ENCODE measurements around the gene NFATC1. TPM values are rescaled to one million over a fixed set of nuclear protein-coding genes. Genes with fewer than 3 reads are reported as not detected.
A peak's percentile ranks its signal among the peaks of the same experiment; 100 is the strongest.

NFATC1 gene
- total RNA-seq, 4 donors from 2014 or later: 7.1 to 74.7 (median 28.4) TPM

GRCh38 chr18:79513381-79514081 is 117.8 kb downstream of the NFATC1 start:
- DNase-seq (peak in 1 of 2 donors; percentile 9), ATAC-seq (no peak)
- intact Hi-C loops (cut with DNase I; ENCODE audit: low total_unique reads): no loop called here
- TF ChIP-seq CTCF (IDR thresholded peaks at IDR 0.05 in 4 of 5, conservative IDR thresholded peaks at IDR 0.05 in 1 of 5): no peak
- no peak for TF ChIP-seq POLR2A (IDR thresholded peaks at IDR 0.05)
- in situ Hi-C loops (cut with MboI; ENCODE audit: low sequenced_read_pairs in 4 of 4): no loop called here
- Histone ChIP-seq H3K4me1 (peaks cover 7 to 10% of the 10 kb centered on the region in 2 donors), H3K27ac (no peak overlapping the region), H3K9me3 (no peaks in the 10 kb centered on the region), H3K4me3 (no peak overlapping the region), H3K27me3 (no peaks in the 10 kb centered on the region), H3K36me3 (no peaks in the 10 kb centered on the region)

GRCh38 chr18:79515331-79515730 is 119.6 kb downstream of the NFATC1 start:
- no peaks in the 10 kb centered on the region for H3K36me3 ChIP-seq
- H3K27me3 ChIP-seq: no peaks in the 10 kb centered on the region
- H3K9me3 ChIP-seq: no peaks in the 10 kb centered on the region
- DNase-seq (no peak), ATAC-seq (no peak)
- TF ChIP-seq CTCF (IDR thresholded peaks at IDR 0.05 in 4 of 5, conservative IDR thresholded peaks at IDR 0.05 in 1 of 5) (no peak), POLR2A (IDR thresholded peaks at IDR 0.05) (no peak)
- H3K4me3 ChIP-seq: no peak overlapping the region
- intact Hi-C loops (cut with DNase I; ENCODE audit: low total_unique reads): no loop called here
- peaks cover 6 to 7% of the 10 kb centered on the region in 2 donors for H3K4me1 ChIP-seq
- no peak overlapping the region for H3K27ac ChIP-seq
- in situ Hi-C loops (cut with MboI; ENCODE audit: low sequenced_read_pairs in 4 of 4): no loop called here

- TF ChIP-seq CTCF (IDR thresholded peaks at IDR 0.05 in 4 of 5, conservative IDR thresholded peaks at IDR 0.05 in 1 of 5) (no peak), POLR2A (IDR thresholded peaks at IDR 0.05) (no peak)
- ATAC-seq: no peak
- Histone ChIP-seq H3K36me3 (no peaks in the 10 kb centered on the region), H3K4me1 (peaks cover 6 to 7% of the 10 kb centered on the region in 2 donors), H3K4me3 (no peak overlapping the region), H3K27ac (no peak overlapping the region), H3K27me3 (no peaks in the 10 kb centered on the region), H3K9me3 (no peaks in the 10 kb centered on the region)
- intact Hi-C loops (cut with DNase I; ENCODE audit: low total_unique reads) (no loop called here), in situ Hi-C loops (cut with MboI; ENCODE audit: low sequenced_read_pairs in 4 of 4) (no loop called here)
- no peak for DNase-seq
Measured at GRCh38 chr18:79515944-79516351, 120.2 kb downstream of the NFATC1 start.

- intact Hi-C loops (cut with DNase I; ENCODE audit: low total_unique reads) (no loop called here), in situ Hi-C loops (cut with MboI; ENCODE audit: low sequenced_read_pairs in 4 of 4) (no loop called here)
- peaks cover 6 to 7% of the 10 kb centered on the region in 2 donors for H3K4me1 ChIP-seq
- no peaks in the 10 kb centered on the region for H3K36me3 ChIP-seq
- no peaks in the 10 kb centered on the region for H3K9me3 ChIP-seq
- ATAC-seq: no peak
- DNase-seq: no peak
- no peak overlapping the region for H3K27ac ChIP-seq
- H3K4me3 ChIP-seq: no peak overlapping the region
- TF ChIP-seq POLR2A (IDR thresholded peaks at IDR 0.05) (no peak), CTCF (IDR thresholded peaks at IDR 0.05 in 4 of 5, conservative IDR thresholded peaks at IDR 0.05 in 1 of 5) (no peak)
- no peaks in the 10 kb centered on the region for H3K27me3 ChIP-seq
Measured at GRCh38 chr18:79516441-79516931, 120.8 kb downstream of the NFATC1 start.
